ENCODE measurements around the gene EPN2. TPM values are rescaled to one million over a fixed set of nuclear protein-coding genes. Genes with fewer than 3 reads are reported as not detected.

The EPN2 gene
- total RNA-seq, 2 experiments from 2014 or later = 3.2 to 4.6 TPM

- Mint-ChIP-seq H3K36me3 (ENCODE audit: low read depth) (no peaks in the 10 kb centered on the region), H3K27ac (no peak overlapping the region), H3K4me1 (ENCODE audit: low read depth) (peaks cover 2% of the 10 kb centered on the region), H3K27me3 (peaks cover 29% of the 10 kb centered on the region), H3K9me3 (no peaks in the 10 kb centered on the region), H3K4me3 (no peak overlapping the region)
- ChIA-PET POLR2A (interaction anchor here (0.7 kb wide), 1 partner anchor 517 kb away, joined by 3 read pairs; no protein-coding TSS in a partner anchor), CTCF (interaction anchor here (1.1 kb wide), 1 partner anchor 10 kb away, joined by 3 read pairs; no protein-coding TSS in a partner anchor)
- DNase-seq (no peak), ATAC-seq (no peak)
- no peak for TF ChIP-seq CTCF (IDR thresholded peaks at IDR 0.05)
- intact Hi-C loops (cut with micrococcal nuclease) = no loop called here
These were observed 75.2 kb downstream of the EPN2 start for GRCh38 chr17:19312406-19312805.

- no peaks in the 10 kb centered on the region for H3K36me3 Mint-ChIP-seq (ENCODE audit: low read depth)
- no peak for TF ChIP-seq CTCF (IDR thresholded peaks at IDR 0.05)
- H3K27me3 Mint-ChIP-seq = peaks cover 23% of the 10 kb centered on the region
- no peak overlapping the region for H3K4me3 Mint-ChIP-seq
- H3K27ac Mint-ChIP-seq = no peak overlapping the region
- ChIA-PET POLR2A (interaction anchor here (0.7 kb wide), 1 partner anchor 517 kb away, joined by 3 read pairs; no protein-coding TSS in a partner anchor), CTCF (no interaction called here)
- H3K4me1 Mint-ChIP-seq (ENCODE audit: low read depth) = no peaks in the 10 kb centered on the region
- intact Hi-C loops (cut with micrococcal nuclease) = no loop called here
- H3K9me3 Mint-ChIP-seq = no peaks in the 10 kb centered on the region
- no peak for DNase-seq
- ATAC-seq = no peak
These were observed 76.0 kb downstream of the EPN2 start for GRCh38 chr17:19313066-19313745.

- DNase-seq (no peak), ATAC-seq (no peak)
- intact Hi-C loops (cut with micrococcal nuclease) = no loop called here
- ChIA-PET POLR2A (no interaction called here), CTCF (no interaction called here)
- no peak for TF ChIP-seq CTCF (IDR thresholded peaks at IDR 0.05)
- no peaks in the 10 kb centered on the region for H3K4me1 Mint-ChIP-seq (ENCODE audit: low read depth)
- no peaks in the 10 kb centered on the region for H3K9me3 Mint-ChIP-seq
- H3K27ac Mint-ChIP-seq = no peak overlapping the region
- peaks cover 21% of the 10 kb centered on the region for H3K27me3 Mint-ChIP-seq
- H3K4me3 Mint-ChIP-seq = no peak overlapping the region
- no peaks in the 10 kb centered on the region for H3K36me3 Mint-ChIP-seq (ENCODE audit: low read depth)
These were observed 76.8 kb downstream of the EPN2 start for GRCh38 chr17:19313746-19314651.

DNA sequence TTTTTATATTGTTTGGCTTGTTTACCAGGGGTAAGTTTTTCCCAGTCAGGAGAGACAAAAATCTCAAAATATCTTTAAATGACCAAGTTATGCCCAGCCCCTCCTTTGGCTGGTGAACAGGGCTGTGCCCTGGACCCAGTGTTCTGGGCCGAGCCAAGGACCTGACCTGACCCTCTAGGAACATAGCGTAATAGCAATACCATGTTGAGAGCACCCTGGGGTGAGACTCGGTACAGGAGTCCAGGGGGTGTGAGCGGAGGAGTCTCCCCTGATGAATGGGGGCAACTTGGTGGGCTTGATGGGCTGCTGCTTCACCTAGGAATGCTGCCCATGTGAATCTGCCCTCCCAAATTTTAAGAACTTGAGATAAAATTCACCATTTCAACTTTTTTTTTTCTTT, 77.9 kb downstream of the EPN2 start:
- Mint-ChIP-seq H3K4me1 (ENCODE audit: low read depth) (no peaks in the 10 kb centered on the region), H3K9me3 (no peaks in the 10 kb centered on the region), H3K36me3 (ENCODE audit: low read depth) (no peaks in the 10 kb centered on the region), H3K27me3 (peaks cover 12% of the 10 kb centered on the region), H3K27ac (no peak overlapping the region), H3K4me3 (no peak overlapping the region)
- no peak for DNase-seq
- no peak for TF ChIP-seq CTCF (IDR thresholded peaks at IDR 0.05)
- intact Hi-C loops (cut with micrococcal nuclease) = no loop called here
- POLR2A ChIA-PET = no interaction called here
- no peak for ATAC-seq
- CTCF ChIA-PET = no interaction called here

All from activated CD8-positive, alpha-beta T cell treated with anti-CD3 and anti-CD28 coated beads for 36 hours (primary cell).